Measurements from ENCODE around the gene AFAP1. TPM values are rescaled to one million over a fixed set of nuclear protein-coding genes. Genes with fewer than 3 reads are reported as not detected.

The AFAP1 gene
- total and polyA plus RNA-seq, 2 donors (not counting 3 experiments of a cell fraction or from before 2014, with no cell fraction given), result 32.3 to 103 TPM

GRCh38 chr4:7784131-7784870 lies 155.4 kb downstream of the AFAP1 start:
- TF ChIP-seq POLR2A (IDR thresholded peaks at IDR 0.05; ENCODE audit: low read depth, low read length) (no peak), FOS (IDR thresholded peaks at IDR 0.05; ENCODE audit: borderline replicate concordance, insufficient read depth, low read length) (no peak), POLR2AphosphoS5 (IDR thresholded peaks at IDR 0.05; ENCODE audit: insufficient read depth, low read depth, low read length) (no peak), EZH2 (IDR thresholded peaks at IDR 0.05; ENCODE audit: borderline replicate concordance, low read depth, low read length, severe bottlenecking) (no peak)
- TF ChIP-seq, protein P1, sequence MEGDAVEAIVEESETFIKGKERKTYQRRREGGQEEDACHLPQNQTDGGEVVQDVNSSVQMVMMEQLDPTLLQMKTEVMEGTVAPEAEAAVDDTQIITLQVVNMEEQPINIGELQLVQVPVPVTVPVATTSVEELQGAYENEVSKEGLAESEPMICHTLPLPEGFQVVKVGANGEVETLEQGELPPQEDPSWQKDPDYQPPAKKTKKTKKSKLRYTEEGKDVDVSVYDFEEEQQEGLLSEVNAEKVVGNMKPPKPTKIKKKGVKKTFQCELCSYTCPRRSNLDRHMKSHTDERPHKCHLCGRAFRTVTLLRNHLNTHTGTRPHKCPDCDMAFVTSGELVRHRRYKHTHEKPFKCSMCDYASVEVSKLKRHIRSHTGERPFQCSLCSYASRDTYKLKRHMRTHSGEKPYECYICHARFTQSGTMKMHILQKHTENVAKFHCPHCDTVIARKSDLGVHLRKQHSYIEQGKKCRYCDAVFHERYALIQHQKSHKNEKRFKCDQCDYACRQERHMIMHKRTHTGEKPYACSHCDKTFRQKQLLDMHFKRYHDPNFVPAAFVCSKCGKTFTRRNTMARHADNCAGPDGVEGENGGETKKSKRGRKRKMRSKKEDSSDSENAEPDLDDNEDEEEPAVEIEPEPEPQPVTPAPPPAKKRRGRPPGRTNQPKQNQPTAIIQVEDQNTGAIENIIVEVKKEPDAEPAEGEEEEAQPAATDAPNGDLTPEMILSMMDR (IDR thresholded peaks at IDR 0.05; ENCODE audit: extremely low read depth in 1 of 2, insufficient read depth in 1 of 2, low read depth in 1 of 2, low read length in 2 of 2), result no peak
- TF ChIP-seq, protein P2, sequence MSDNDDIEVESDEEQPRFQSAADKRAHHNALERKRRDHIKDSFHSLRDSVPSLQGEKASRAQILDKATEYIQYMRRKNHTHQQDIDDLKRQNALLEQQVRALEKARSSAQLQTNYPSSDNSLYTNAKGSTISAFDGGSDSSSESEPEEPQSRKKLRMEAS (IDR thresholded peaks at IDR 0.05; ENCODE audit: insufficient read depth, insufficient read length), result no peak
- peak overlapping the region; percentile 93 for H3K27ac ChIP-seq (ENCODE audit: insufficient read depth, low read depth, low read length)
- POLR2A ChIA-PET, result no interaction called here
- H3K9me3 ChIP-seq (replicated peaks; ENCODE audit: control insufficient read depth, insufficient read depth, low read length), result no peaks in the 10 kb centered on the region
- no peak for FAIRE-seq
- intact Hi-C loops (cut with micrococcal nuclease) (no loop called here), dilution Hi-C loops (cut with MboI; ENCODE audit: extremely low pct_ligation_motif_present, low sequenced_read_pairs) (no loop called here)
- CTCF ChIA-PET, result interaction anchor here (0.7 to 3.0 kb wide), 5 partner anchors 9 to 23 kb away, joined by 3 to 16 read pairs (median 4); no protein-coding TSS in a partner anchor
- H3K4me1 ChIP-seq (ENCODE audit: control insufficient read depth, extremely low read depth, insufficient read depth, low read length), result peaks cover 65% of the 10 kb centered on the region
- peak overlapping the region; percentile 31 for H3K4me2 ChIP-seq (ENCODE audit: insufficient read depth, low read length)
- no peak for DNase-seq (ENCODE audit: low read depth, low spot score)
- peak overlapping the region; percentile 79 for H3K9ac ChIP-seq (replicated peaks; ENCODE audit: extremely low read depth, insufficient read depth, low read length)
- H2AFZ ChIP-seq (ENCODE audit: low read depth, low read length), result no peak overlapping the region
- H4K20me1 ChIP-seq (replicated peaks; ENCODE audit: control insufficient read depth, extremely low read depth, insufficient read depth, low read length), result no peaks in the 10 kb centered on the region
- peaks cover 13 to 45% of the 10 kb centered on the region in 2 experiments for H3K36me3 ChIP-seq (ENCODE audit: control insufficient read depth in 2 of 2, extremely low read depth in 1 of 2, insufficient read depth in 2 of 2, low read length in 2 of 2)
- peaks cover 71% of the 10 kb centered on the region for H3K79me2 ChIP-seq (ENCODE audit: control insufficient read depth, insufficient read depth, low read length)
- H3K9me1 ChIP-seq (replicated peaks; ENCODE audit: control insufficient read depth, extremely low read depth, insufficient read depth, low read length), result no peaks in the 10 kb centered on the region
- H3K4me3 ChIP-seq (replicated peaks in 1 of 3; ENCODE audit: insufficient read depth in 1 of 3, low read depth in 1 of 3, low read length in 3 of 3), result no peak overlapping the region
- no peaks in the 10 kb centered on the region for H3K27me3 ChIP-seq (ENCODE audit: control insufficient read depth in 2 of 2, insufficient read depth in 2 of 2, low read length in 2 of 2)
- BruUV-seq (replicated peaks), result no TSS peak
